Chondrocyte (in vitro differentiated cells): ENCODE measurements around the gene SAV1. TPM values are rescaled to one million over a fixed set of nuclear protein-coding genes. Genes with fewer than 3 reads are reported as not detected.

Experiments used
- DNase-seq: peaks from one replicate; pipeline ENCODE4 v3.0.0; 2021; ENCODE audit warnings: mixed read lengths, low spot score
- H3K27ac Mint-ChIP-seq: one replicate; pipeline ENCODE4 v1.8.0; 2021; ENCODE audit warnings: mild to moderate bottlenecking, moderate library complexity, mixed read lengths; ENCODE audit not compliant: unreplicated experiment
- H3K27me3 Mint-ChIP-seq: 2 replicates; pipeline ENCODE4 v1.8.0; 2021; ENCODE audit warnings: low read depth, mixed read lengths
- H3K36me3 Mint-ChIP-seq: 2 replicates; pipeline ENCODE4 v1.8.0; 2021; ENCODE audit warnings: low read depth, mixed read lengths
- H3K4me1 Mint-ChIP-seq: 2 replicates; pipeline ENCODE4 v1.8.0; 2021; ENCODE audit warnings: low read depth, mild to moderate bottlenecking, mixed read lengths
- H3K4me3 Mint-ChIP-seq: one replicate; pipeline ENCODE4 v1.8.0; 2021; ENCODE audit warnings: mild to moderate bottlenecking, moderate library complexity, mixed read lengths; ENCODE audit not compliant: unreplicated experiment
- H3K9me3 Mint-ChIP-seq: 2 replicates; pipeline ENCODE4 v1.8.0; 2021; ENCODE audit warnings: low read depth, mixed read lengths
- CTCF ChIP-seq: fragments of 200-600 bp; sonication (generic); IDR thresholded peaks from 2 replicates; pipeline ENCODE4 v1.5.0; 2021; ENCODE audit warnings: antibody characterized with exemption, mild to moderate bottlenecking, moderate library complexity
- long read RNA-seq: library from polyadenylated mRNA; stranded (forward); transcript quantifications from one replicate; pipeline ENCODE4 v2.0.0, GENCODE V29; 2021
- total RNA-seq: library from RNA; stranded (reverse); gene quantifications from 3 replicates; pipeline ENCODE4 v1.2.1, GENCODE V29; 2021

Gene SAV1
- 25.1 to 29.6 TPM (median 28.2 TPM) in 3 replicates for total RNA-seq
- long read RNA-seq, transcript SAV1-201 (5 exons, 3,063 nt), result major isoform, 69 of 84 reads
- long read RNA-seq, partial matches to known transcripts, result 9 of 84 reads
- long read RNA-seq, other reads (novel, unspliced or antisense), result 6 of 84 reads

DNA sequence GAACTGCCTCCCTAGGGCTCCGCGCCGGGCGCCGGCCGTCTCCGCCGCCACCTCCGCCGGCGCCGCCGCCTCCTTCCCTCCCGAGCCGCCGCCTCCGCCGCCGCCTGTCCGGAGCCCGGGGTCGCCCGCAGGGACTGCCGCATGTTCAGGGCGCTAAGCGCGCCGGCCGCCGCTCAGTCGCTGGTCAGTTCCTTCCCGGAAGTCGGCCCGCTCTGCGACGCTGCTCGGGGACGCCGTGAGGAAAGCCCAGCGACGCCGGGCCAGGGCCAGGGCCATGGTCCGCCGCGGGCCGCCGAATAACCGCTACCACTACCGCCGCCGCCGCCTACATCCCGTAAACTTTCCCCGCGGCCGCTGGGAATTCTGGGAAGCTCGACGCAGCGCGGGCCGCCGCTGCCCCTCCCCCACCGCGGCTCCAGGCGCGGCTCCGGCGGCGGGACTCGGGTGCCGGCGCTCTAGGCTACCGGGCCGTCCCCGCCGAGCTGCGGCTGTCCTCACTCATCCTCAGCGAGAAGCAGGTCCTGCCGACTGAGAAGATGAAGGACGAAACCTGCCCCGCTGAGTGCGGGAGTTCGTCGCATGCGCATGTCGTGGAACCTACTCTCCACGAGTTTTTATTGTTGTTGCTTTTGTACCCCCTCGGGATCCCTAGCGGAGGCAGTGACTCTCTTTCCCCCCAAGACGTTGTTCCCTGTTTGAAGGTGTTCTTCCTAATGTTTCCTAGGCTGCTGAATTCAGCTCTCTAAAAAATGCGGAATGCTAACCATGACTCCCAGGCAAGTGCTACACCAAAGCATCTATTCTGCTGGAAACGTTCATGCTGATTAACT lies at the start of gene SAV1:
Gene SAV1, minus strand, starts transcription at position 311 of the 830 bp plus-strand sequence. CDS start 339 bp downstream, outside the sequence.
- DNase-seq, result no peak
- no peak for TF ChIP-seq CTCF
- no peaks in the 10 kb centered on the region for H3K27me3 Mint-ChIP-seq
- no peak within 1 kb of the TSS for H3K27ac Mint-ChIP-seq
- H3K9me3 Mint-ChIP-seq, result no peaks in the 10 kb centered on the region
- H3K36me3 Mint-ChIP-seq, result peaks cover 12% of the 10 kb centered on the region
- H3K4me3 Mint-ChIP-seq, result no peak within 1 kb of the TSS
- H3K4me1 Mint-ChIP-seq, result peaks cover 23% of the 10 kb centered on the region

DNA sequence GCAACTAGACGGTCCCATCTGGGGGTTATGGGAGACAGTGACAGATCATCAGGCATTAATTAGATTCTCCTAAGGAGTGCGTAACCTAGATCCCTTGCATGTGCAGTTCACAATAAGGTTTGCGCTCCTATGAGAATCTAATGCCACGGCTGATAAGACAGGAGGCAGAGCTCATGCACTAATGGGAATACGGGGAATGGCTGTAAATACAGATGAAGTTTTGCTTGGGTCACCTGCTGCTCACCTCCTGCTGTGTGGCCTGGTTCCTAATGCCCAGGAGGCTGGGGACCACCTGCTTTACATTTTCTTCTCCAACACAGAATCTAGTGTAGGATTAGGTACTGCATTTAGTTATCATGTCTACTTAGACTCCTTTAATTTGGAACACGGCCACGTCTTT lies 49.7 kb upstream of the SAV1 start:
- H3K27me3 Mint-ChIP-seq, result no peaks in the 10 kb centered on the region
- peaks cover 22% of the 10 kb centered on the region for H3K4me1 Mint-ChIP-seq
- H3K27ac Mint-ChIP-seq, result no peak overlapping the region
- DNase-seq, result no peak
- no peaks in the 10 kb centered on the region for H3K9me3 Mint-ChIP-seq
- TF ChIP-seq CTCF, result no peak
- H3K4me3 Mint-ChIP-seq, result no peak overlapping the region
- H3K36me3 Mint-ChIP-seq, result peaks cover 4% of the 10 kb centered on the region

DNA sequence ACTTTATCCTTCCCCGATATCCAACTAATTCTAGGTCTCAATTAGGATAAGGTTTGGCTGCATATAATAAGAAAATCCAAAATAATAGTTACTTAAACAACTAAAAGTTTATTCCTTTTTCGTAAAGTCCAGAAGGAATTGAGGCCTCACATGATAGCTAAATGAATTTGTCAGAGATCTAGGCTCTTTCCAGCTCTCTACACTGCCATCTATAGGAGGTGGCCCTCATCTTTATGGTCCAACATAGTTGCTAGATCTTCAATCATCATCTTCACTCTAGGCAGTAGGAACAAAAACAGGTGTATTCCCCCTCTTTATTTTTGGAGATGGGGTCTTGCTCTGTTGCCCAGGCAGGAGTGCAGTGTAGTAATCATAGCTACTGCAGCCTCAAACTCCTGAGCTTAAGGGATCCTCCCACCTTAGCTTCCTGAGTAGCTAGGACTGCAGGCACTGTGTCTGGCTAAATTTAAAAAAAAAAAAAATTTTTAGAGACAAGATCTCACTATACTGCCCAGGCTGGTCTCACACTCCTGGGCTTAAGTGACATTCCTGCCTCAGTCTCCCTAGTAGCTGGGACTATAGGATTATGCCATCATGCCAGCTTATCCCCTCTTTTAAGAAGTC lies 46.5 kb upstream of the SAV1 start:
- no peak overlapping the region for H3K27ac Mint-ChIP-seq
- no peak for DNase-seq
- no peaks in the 10 kb centered on the region for H3K9me3 Mint-ChIP-seq
- TF ChIP-seq CTCF, result peak; percentile 77
- H3K27me3 Mint-ChIP-seq, result no peaks in the 10 kb centered on the region
- H3K4me1 Mint-ChIP-seq, result peaks cover under 1% of the 10 kb centered on the region
- no peak overlapping the region for H3K4me3 Mint-ChIP-seq
- H3K36me3 Mint-ChIP-seq, result no peaks in the 10 kb centered on the region

- H3K27me3 Mint-ChIP-seq, result no peaks in the 10 kb centered on the region
- DNase-seq, result no peak
- TF ChIP-seq CTCF, result no peak
- no peak overlapping the region for H3K27ac Mint-ChIP-seq
- H3K4me1 Mint-ChIP-seq, result no peaks in the 10 kb centered on the region
- H3K9me3 Mint-ChIP-seq, result no peaks in the 10 kb centered on the region
- H3K36me3 Mint-ChIP-seq, result no peaks in the 10 kb centered on the region
- no peak overlapping the region for H3K4me3 Mint-ChIP-seq
These were observed 42.9 kb upstream of the SAV1 start for GRCh38 chr14:50711043-50711442.

GRCh38 chr14:50705026-50705593 lies 37.0 kb upstream of the SAV1 start:
- H3K4me1 Mint-ChIP-seq, result no peaks in the 10 kb centered on the region
- peaks cover 5% of the 10 kb centered on the region for H3K36me3 Mint-ChIP-seq
- H3K27ac Mint-ChIP-seq, result no peak overlapping the region
- H3K27me3 Mint-ChIP-seq, result no peaks in the 10 kb centered on the region
- DNase-seq, result no peak
- TF ChIP-seq CTCF, result no peak
- H3K9me3 Mint-ChIP-seq, result peaks cover 9% of the 10 kb centered on the region
- H3K4me3 Mint-ChIP-seq, result no peak overlapping the region
